ENCODE data around the gene EIF3L. TPM values are rescaled to one million over a fixed set of nuclear protein-coding genes. Genes with fewer than 3 reads are reported as not detected.

EIF3L gene
- polyA plus RNA-seq, 5 donors: 979 to 1,210 (median 1,196) TPM

GRCh38 chr22:37925330-37925729, 76.1 kb downstream of the EIF3L start:
- DNase-seq: no peak

- DNase-seq: no peak
Observed at GRCh38 chr22:37925767-37926166, 76.5 kb downstream of the EIF3L start.

- DNase-seq: no peak
Observed at GRCh38 chr22:37926358-37926757, 77.1 kb downstream of the EIF3L start.

- DNase-seq: no peak
Observed at GRCh38 chr22:37926771-37927636, 77.8 kb downstream of the EIF3L start.

GRCh38 chr22:37927637-37927936, 78.4 kb downstream of the EIF3L start:
- no peak for DNase-seq

GRCh38 chr22:37929390-37929789, 80.2 kb downstream of the EIF3L start:
- no peak for DNase-seq

GRCh38 chr22:37930270-37930951, 81.2 kb downstream of the EIF3L start:
- DNase-seq: no peak

GRCh38 chr22:37930952-37931440, 81.8 kb downstream of the EIF3L start:
- no peak for DNase-seq

GRCh38 chr22:37931893-37932389, 82.7 kb downstream of the EIF3L start:
- DNase-seq: peak in 1 of 2 donors; percentile 19

GRCh38 chr22:37932401-37932800, 83.2 kb downstream of the EIF3L start:
- DNase-seq: no peak

- DNase-seq: peak; percentile 27 to 38
Observed at GRCh38 chr22:37932821-37933578, 83.8 kb downstream of the EIF3L start.

- DNase-seq: peak; percentile 81 to 85
Observed at GRCh38 chr22:37933711-37934376, 84.6 kb downstream of the EIF3L start.

Other genes starting within 250 kb of the EIF3L start
- 10 to 100 TPM; 43.5 to 62.6 (median 55.2) TPM for gene GGA1, start 240.6 kb upstream of the EIF3L start, polyA plus RNA-seq (ENCODE audit: insufficient read depth in 1 of 5, insufficient read length in 5 of 5, low replicate concordance in 1 of 5)
- 10 to 100 TPM; 16.0 to 31.9 (median 23.0) TPM for gene SH3BP1, start 209.8 kb upstream of the EIF3L start, polyA plus RNA-seq (ENCODE audit: insufficient read depth in 1 of 5, insufficient read length in 5 of 5, low replicate concordance in 1 of 5)
- gene PDXP, start 190.7 kb upstream of the EIF3L start, polyA plus RNA-seq (ENCODE audit: insufficient read depth in 1 of 5, insufficient read length in 5 of 5, low replicate concordance in 1 of 5): 10 to 100 TPM; 10.1 to 15.5 (median 13.2) TPM
- gene LGALS1, start 173.8 kb upstream of the EIF3L start, polyA plus RNA-seq (ENCODE audit: insufficient read depth in 1 of 5, insufficient read length in 5 of 5, low replicate concordance in 1 of 5): 100 to 1,000 TPM; 571 to 929 (median 646) TPM
- 10 to 100 TPM; 17.1 to 28.2 (median 18.8) TPM for gene NOL12, start 163.1 kb upstream of the EIF3L start, polyA plus RNA-seq (ENCODE audit: insufficient read depth in 1 of 5, insufficient read length in 5 of 5, low replicate concordance in 1 of 5)
- 10 to 100 TPM; 51.7 to 86.8 (median 63.2) TPM for gene TRIOBP, start 152.4 kb upstream of the EIF3L start, polyA plus RNA-seq (ENCODE audit: insufficient read depth in 1 of 5, insufficient read length in 5 of 5, low replicate concordance in 1 of 5)
- 10 to 100 TPM in 1 of 5 donors, 1 to 10 TPM in 4; 6.9 to 12.6 (median 8.0) TPM for gene GCAT, start 41.5 kb upstream of the EIF3L start, polyA plus RNA-seq (ENCODE audit: insufficient read depth in 1 of 5, insufficient read length in 5 of 5, low replicate concordance in 1 of 5)
- under 1 TPM in 1 of 5 donors, not detected in 4; 0.13 TPM for gene GALR3, start 26.0 kb upstream of the EIF3L start, polyA plus RNA-seq (ENCODE audit: insufficient read depth in 1 of 5, insufficient read length in 5 of 5, low replicate concordance in 1 of 5)
- gene ANKRD54, start 5.1 kb upstream of the EIF3L start, polyA plus RNA-seq (ENCODE audit: insufficient read depth in 1 of 5, insufficient read length in 5 of 5, low replicate concordance in 1 of 5): 10 to 100 TPM; 16.2 to 25.4 (median 19.6) TPM
- gene MICALL1, start 56.9 kb downstream of the EIF3L start, polyA plus RNA-seq (ENCODE audit: insufficient read depth in 1 of 5, insufficient read length in 5 of 5, low replicate concordance in 1 of 5): 10 to 100 TPM; 15.3 to 25.1 (median 15.9) TPM
- 1 to 10 TPM; 3.9 to 6.8 (median 4.4) TPM for gene C22orf23, start 104.2 kb downstream of the EIF3L start, polyA plus RNA-seq (ENCODE audit: insufficient read depth in 1 of 5, insufficient read length in 5 of 5, low replicate concordance in 1 of 5)
- 10 to 100 TPM; 46.9 to 84.3 (median 53.9) TPM for gene POLR2F, start 104.3 kb downstream of the EIF3L start, polyA plus RNA-seq (ENCODE audit: insufficient read depth in 1 of 5, insufficient read length in 5 of 5, low replicate concordance in 1 of 5)
- 1 to 10 TPM in 1 of 5 donors, under 1 TPM in 4; 0.48 to 1.2 (median 0.53) TPM for gene SOX10, start 135.1 kb downstream of the EIF3L start, polyA plus RNA-seq (ENCODE audit: insufficient read depth in 1 of 5, insufficient read length in 5 of 5, low replicate concordance in 1 of 5)
- gene PICK1, start 208.0 kb downstream of the EIF3L start, polyA plus RNA-seq (ENCODE audit: insufficient read depth in 1 of 5, insufficient read length in 5 of 5, low replicate concordance in 1 of 5): 10 to 100 TPM; 21.1 to 31.6 (median 29.0) TPM
- gene SLC16A8, start 234.8 kb downstream of the EIF3L start, polyA plus RNA-seq (ENCODE audit: insufficient read depth in 1 of 5, insufficient read length in 5 of 5, low replicate concordance in 1 of 5): 1 to 10 TPM in 3 of 5 donors, under 1 TPM in 2; 0.84 to 1.7 (median 1.2) TPM